ENCODE measurements around the gene VPS37B.

DNA sequence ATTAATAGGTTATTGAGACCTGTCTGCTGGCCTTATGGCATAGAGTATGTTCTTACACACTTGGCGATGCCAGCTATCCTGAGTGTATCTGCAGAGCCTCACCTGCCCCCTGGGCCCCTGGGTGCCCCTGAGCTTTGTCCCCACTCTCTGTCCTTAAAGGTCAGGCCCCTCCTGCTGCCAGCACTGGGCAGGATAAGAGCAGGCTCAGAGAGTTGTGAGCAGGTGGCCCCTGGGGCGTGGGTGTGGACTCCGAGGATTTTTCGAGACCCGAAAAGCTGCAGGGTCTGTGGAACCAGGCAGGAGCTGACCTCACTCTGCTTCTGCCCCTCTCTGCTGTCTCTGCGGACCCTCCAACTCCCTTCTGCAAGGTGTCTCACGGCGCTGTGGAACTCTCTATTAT, 52.5 kb downstream of the VPS37B start:
- TF ChIP-seq ZNF274 (IDR thresholded peaks at IDR 0.05; ENCODE audit: low read depth, low read length) (no peak), YY1 (IDR thresholded peaks at IDR 0.05; ENCODE audit: insufficient read depth, insufficient read length) (no peak)
